IMR-90 (cell line): Measurements from ENCODE around the gene ADAMTS9.
A peak's percentile ranks its signal among the peaks of the same experiment; 100 is the strongest.

Source experiments
- POLR2A ChIP-seq: IDR thresholded peaks from 2 replicates; pipeline ENCODE4 v1.6.1; 2012; ENCODE audit warnings: mild to moderate bottlenecking, low read depth, low read length
- RAD21 ChIP-seq: IDR thresholded peaks from 2 replicates; pipeline ENCODE4 v1.6.1; 2012; ENCODE audit warnings: low read length, improper control_type of control experiment
- TF ChIP-seq, protein P1 (sequence below): conservative IDR thresholded peaks from 2 replicates; pipeline ENCODE4 v1.5.1; 2012; ENCODE audit warnings: mild to moderate bottlenecking, low read depth, low read length, improper control_type of control experiment

DNA sequence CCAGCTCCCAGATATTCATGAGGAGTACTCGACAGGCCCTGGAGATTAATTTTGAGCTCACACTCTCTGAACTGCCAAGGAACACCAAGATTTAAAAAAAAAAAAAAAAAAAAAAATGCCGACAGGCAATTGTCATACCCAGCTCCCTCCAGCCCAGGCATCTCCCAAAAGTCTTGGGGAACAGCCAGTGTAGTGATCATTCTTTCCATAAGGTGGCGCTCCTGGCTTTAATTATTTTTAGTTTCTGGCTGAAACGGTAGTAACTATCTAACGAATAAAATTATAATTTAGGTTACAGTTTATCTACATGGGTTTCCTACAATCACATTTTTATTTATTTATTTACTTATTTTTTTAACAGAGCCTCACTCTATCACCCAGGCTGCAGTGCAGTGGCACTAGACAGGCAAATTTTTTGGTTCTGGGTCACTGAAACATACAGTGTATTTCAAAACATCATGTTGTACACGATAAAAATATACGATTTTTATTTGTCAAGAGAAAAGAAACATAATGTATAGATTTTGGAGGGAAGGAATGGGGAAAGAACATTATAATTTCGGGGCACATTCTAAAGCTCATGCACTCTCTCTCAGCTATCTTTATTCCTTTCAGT, 157.3 kb downstream of the ADAMTS9 start:
- TF ChIP-seq, protein P1, sequence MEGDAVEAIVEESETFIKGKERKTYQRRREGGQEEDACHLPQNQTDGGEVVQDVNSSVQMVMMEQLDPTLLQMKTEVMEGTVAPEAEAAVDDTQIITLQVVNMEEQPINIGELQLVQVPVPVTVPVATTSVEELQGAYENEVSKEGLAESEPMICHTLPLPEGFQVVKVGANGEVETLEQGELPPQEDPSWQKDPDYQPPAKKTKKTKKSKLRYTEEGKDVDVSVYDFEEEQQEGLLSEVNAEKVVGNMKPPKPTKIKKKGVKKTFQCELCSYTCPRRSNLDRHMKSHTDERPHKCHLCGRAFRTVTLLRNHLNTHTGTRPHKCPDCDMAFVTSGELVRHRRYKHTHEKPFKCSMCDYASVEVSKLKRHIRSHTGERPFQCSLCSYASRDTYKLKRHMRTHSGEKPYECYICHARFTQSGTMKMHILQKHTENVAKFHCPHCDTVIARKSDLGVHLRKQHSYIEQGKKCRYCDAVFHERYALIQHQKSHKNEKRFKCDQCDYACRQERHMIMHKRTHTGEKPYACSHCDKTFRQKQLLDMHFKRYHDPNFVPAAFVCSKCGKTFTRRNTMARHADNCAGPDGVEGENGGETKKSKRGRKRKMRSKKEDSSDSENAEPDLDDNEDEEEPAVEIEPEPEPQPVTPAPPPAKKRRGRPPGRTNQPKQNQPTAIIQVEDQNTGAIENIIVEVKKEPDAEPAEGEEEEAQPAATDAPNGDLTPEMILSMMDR = peak; percentile 70
- TF ChIP-seq RAD21 (peak; percentile 47), POLR2A (no peak)
